Right lobe of liver (tissue), 6 donors: ENCODE measurements around the gene NF1. TPM values are rescaled to one million over a fixed set of nuclear protein-coding genes. Genes with fewer than 3 reads are reported as not detected.
"Not testable (repeated sequence)": the region's sequence is repeated elsewhere in the genome, so short reads cannot be mapped to it uniquely, and the experiment has no call there.

Experiments
- ATAC-seq, 4 donors: fragments of 200-7000 bp; cut with Tn5 transposase; one replicate each; pipeline ENCODE4 v1.9.1; 2020; ENCODE audit warnings: mild to moderate bottlenecking in 4 of 4, moderate library complexity in 4 of 4
- DNase-seq, 3 donors: peaks; one replicate each; pipeline ENCODE4 v3.0.0-alpha.2; 2020
- H3K27ac ChIP-seq, 3 donors: fragments of 200-600 bp; one replicate each; pipeline ENCODE4 v1.8.0; 2022
- H3K27me3 ChIP-seq, 2 donors: fragments of 200-600 bp; one replicate each; pipeline ENCODE4 v1.8.0; 2022
- H3K36me3 ChIP-seq, 4 donors: fragments of 200-600 bp; sonication (generic) in 1 of 4; one replicate each; pipeline versions ENCODE4 v1.5.1 to v1.8.0; 2017 to 2022; ENCODE audit warnings: control low read depth in 1 of 4
- H3K4me1 ChIP-seq, 4 donors: fragments of 200-600 bp; sonication (generic) in 1 of 4; one replicate each; pipeline versions ENCODE4 v1.5.1 to v1.8.0; 2017 to 2022; ENCODE audit warnings: control low read depth in 1 of 4
- H3K4me3 ChIP-seq, 3 donors: fragments of 200-600 bp; one replicate each; pipeline ENCODE4 v1.8.0; 2022
- H3K9me3 ChIP-seq, 4 donors: fragments of 200-600 bp; sonication (generic) in 1 of 4; one replicate each; pipeline versions ENCODE4 v1.5.1 to v1.8.0; 2017 to 2022; ENCODE audit warnings: control low read depth in 1 of 4
- CTCF ChIP-seq, 4 donors: fragments of 200-600 bp in 3 of 4; fragments of 450-650 bp in 1 of 4; IDR thresholded peaks; one replicate each; pipeline versions ENCODE4 v1.5.1 to v1.8.0; 2016 to 2022; ENCODE audit warnings: antibody characterized with exemption in 4 of 4, mild to moderate bottlenecking in 2 of 4
- POLR2A ChIP-seq: fragments of 450-650 bp; IDR thresholded peaks from one replicate; pipeline ENCODE4 v1.6.1; 2017; ENCODE audit warnings: antibody characterized with exemption, mild to moderate bottlenecking
- WGBS: methylation state at CpG from one replicate; pipeline ENCODE4 v1.1.6; 2018; ENCODE audit warnings: low coverage, low lambda C conversion rate; ENCODE audit not compliant: insufficient coverage; ENCODE audit errors: missing lambda C conversion rate; 5-methylcytosine and 5-hydroxymethylcytosine counted together
- intact Hi-C, 2 donors: fragments of 100-400 bp; cut with DNase I; formaldehyde crosslinking; loops; one replicate each; pipeline versions ENCODE4 v1.11.2 to v1.14.1; 2022
- total RNA-seq, 6 experiments: library from RNA; depleted of rRNA in 2 of 6; stranded (reverse); fragments of >200 nt in 2 of 6; fragmentation: NEBNext Ultra II Directional in 3 of 6; extraction: Animal tissue kit (Norgen Biotek cat#: 25700) in 3 of 6; gene quantifications; one replicate each; pipeline versions ENCODE4 v1.1.0 to v1.2.4, GENCODE V29; 2016 to 2023
- donor health status: DM: no; HTN: yes; CAD: no.
- donor health status: DM: no; HTN: no; CAD: no.
- donor health status: DM: no; HTN: no; CAD: no.
- donor health status: DM: no; HTN: yes; CAD: no.
- donor health status: DM: no; HTN: yes; CAD: no.

Gene NF1
- total RNA-seq, 6 experiments from 2014 or later = 26.6 to 35.3 (median 30.0) TPM

GRCh38 chr17:31147507-31148202 lies 52.9 kb downstream of the NF1 start:
- Histone ChIP-seq H3K4me1 (no peaks in the 10 kb centered on the region), H3K4me3 (no peak overlapping the region), H3K27ac (no peak overlapping the region), H3K27me3 (no peaks in the 10 kb centered on the region), H3K36me3 (no peaks in the 10 kb centered on the region), H3K9me3 (no peaks in the 10 kb centered on the region)
- WGBS = 40% methylated on average over 3 of the region's 3 CpGs
- DNase-seq (no peak), ATAC-seq (no peak)
- TF ChIP-seq CTCF (IDR thresholded peaks at IDR 0.05) (no peak), POLR2A (no peak)
- intact Hi-C loops = no loop called here

DNA sequence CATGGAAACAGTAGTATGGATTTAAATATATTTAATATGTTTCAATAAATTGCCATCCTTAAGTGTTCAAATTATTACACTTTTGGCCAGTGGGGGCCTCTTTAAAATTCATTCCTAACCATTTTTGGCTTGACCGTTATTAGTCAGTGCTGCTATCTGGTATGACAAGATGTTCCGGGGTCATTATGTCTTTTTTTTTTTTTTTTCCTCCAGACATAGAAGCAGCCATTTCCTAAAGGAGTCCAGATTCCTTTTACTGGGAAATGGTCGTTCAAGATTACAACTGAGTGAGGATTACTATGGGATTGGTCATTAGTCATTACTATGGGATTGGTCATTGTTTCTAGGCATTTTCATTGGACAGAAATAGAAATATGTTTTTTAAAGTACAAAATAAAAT lies 53.4 kb downstream of the NF1 start:
- DNase-seq (no peak), ATAC-seq (no peak)
- TF ChIP-seq CTCF (IDR thresholded peaks at IDR 0.05) = no peak
- no peak for TF ChIP-seq POLR2A
- Histone ChIP-seq H3K27ac (peak overlapping the region in 1 of 3 donors; percentile 4), H3K36me3 (no peaks in the 10 kb centered on the region), H3K4me3 (no peak overlapping the region), H3K4me1 (no peaks in the 10 kb centered on the region), H3K9me3 (no peaks in the 10 kb centered on the region), H3K27me3 (no peaks in the 10 kb centered on the region)
- intact Hi-C loops = no loop called here
- 62% methylated on average over 3 of the region's 3 CpGs for WGBS

- DNase-seq = no peak
- Histone ChIP-seq H3K4me1 (no peaks in the 10 kb centered on the region), H3K4me3 (no peak overlapping the region), H3K27ac (no peak overlapping the region), H3K27me3 (no peaks in the 10 kb centered on the region), H3K9me3 (no peaks in the 10 kb centered on the region), H3K36me3 (no peaks in the 10 kb centered on the region)
- no peak for ATAC-seq
- WGBS = 100% methylated on average over 1 of the region's 1 CpG
- TF ChIP-seq POLR2A = no peak
- intact Hi-C loops = no loop called here
These were observed 57.5 kb downstream of the NF1 start for GRCh38 chr17:31152271-31152670.

GRCh38 chr17:31155208-31155810 lies 60.5 kb downstream of the NF1 start:
- H3K4me3 ChIP-seq = no peak overlapping the region
- no peak overlapping the region for H3K27ac ChIP-seq
- H3K27me3 ChIP-seq = no peaks in the 10 kb centered on the region
- intact Hi-C loops = no loop called here
- H3K9me3 ChIP-seq = no peaks in the 10 kb centered on the region
- no peak for DNase-seq
- no peak for TF ChIP-seq POLR2A
- no peak for TF ChIP-seq CTCF (IDR thresholded peaks at IDR 0.05)
- no peak for ATAC-seq
- WGBS = 36% methylated on average over 1 of the region's 1 CpG
- H3K36me3 ChIP-seq = no peaks in the 10 kb centered on the region
- H3K4me1 ChIP-seq = no peaks in the 10 kb centered on the region

DNA sequence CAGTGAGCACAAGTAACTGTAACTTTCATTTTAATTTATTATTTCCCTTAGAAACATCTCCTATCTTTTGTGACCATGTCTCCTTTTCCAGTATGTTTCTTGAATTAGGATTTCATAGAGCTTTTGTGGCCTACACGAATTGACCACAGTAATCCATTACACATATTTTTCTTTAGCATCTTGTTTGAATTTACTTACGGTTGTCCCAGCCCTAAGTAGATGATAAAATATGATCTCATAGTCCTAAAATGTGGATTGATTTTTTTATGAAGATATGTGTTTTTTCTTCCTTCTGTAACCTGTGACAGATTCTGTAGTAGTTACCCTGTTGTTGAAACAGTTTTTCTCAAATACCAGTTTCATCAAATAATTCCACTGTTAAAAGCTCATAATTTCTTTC lies 61.5 kb downstream of the NF1 start:
- ATAC-seq = no peak
- TF ChIP-seq POLR2A (no peak), CTCF (IDR thresholded peaks at IDR 0.05) (no peak)
- DNase-seq = no peak
- no peaks in the 10 kb centered on the region for H3K36me3 ChIP-seq
- no peak overlapping the region for H3K27ac ChIP-seq
- intact Hi-C loops = no loop called here
- no peaks in the 10 kb centered on the region for H3K27me3 ChIP-seq
- no peaks in the 10 kb centered on the region for H3K4me1 ChIP-seq
- WGBS = 100% methylated on average over 2 of the region's 2 CpGs
- no peak overlapping the region for H3K4me3 ChIP-seq
- H3K9me3 ChIP-seq = no peaks in the 10 kb centered on the region

GRCh38 chr17:31156864-31157263 lies 62.1 kb downstream of the NF1 start:
- ATAC-seq, H3K9me3 ChIP-seq, intact Hi-C loops, H3K36me3 ChIP-seq, H3K27ac ChIP-seq, DNase-seq, H3K4me1 ChIP-seq, H3K27me3 ChIP-seq, H3K4me3 ChIP-seq: not testable (repeated sequence)
- WGBS = 97% methylated on average over 5 of the region's 6 CpGs
